Suprapubic skin (tissue), 4 donors: ENCODE measurements around the gene TTC39A.

ENCODE experiments used
- CTCF ChIP-seq, 2 donors: fragments of 200-600 bp in 1 of 2; fragments of 450-650 bp in 1 of 2; sonication (generic) in 1 of 2; IDR thresholded peaks; one replicate each; pipeline ENCODE4 v1.5.1; 2016 to 2019; ENCODE audit warnings: antibody characterized with exemption in 2 of 2, mild to moderate bottlenecking in 1 of 2, moderate library complexity in 1 of 2
- EP300 ChIP-seq: sonication (generic); formaldehyde crosslinking; IDR thresholded peaks from one replicate; pipeline ENCODE4 v1.6.1; 2017; ENCODE audit warnings: antibody characterized with exemption
- POLR2A ChIP-seq, 2 donors: fragments of 450-650 bp; IDR thresholded peaks; one replicate each; pipeline ENCODE4 v1.6.1; 2017; ENCODE audit warnings: antibody characterized with exemption in 2 of 2, mild to moderate bottlenecking in 2 of 2, moderate library complexity in 2 of 2
- POLR2AphosphoS5 ChIP-seq, 3 donors: sonication (generic); formaldehyde crosslinking; IDR thresholded peaks; one replicate each; pipeline ENCODE4 v1.6.1; 2017; ENCODE audit warnings: antibody characterized with exemption in 3 of 3

- TF ChIP-seq POLR2A (IDR thresholded peaks at IDR 0.05) (no peak), CTCF (IDR thresholded peaks at IDR 0.05) (no peak), EP300 (no peak), POLR2AphosphoS5 (IDR thresholded peaks at IDR 0.05) (no peak)
Observed at GRCh38 chr1:51324251-51325010, 5.9 kb downstream of the TTC39A start.
